Right lobe of liver (tissue), 6 donors: ENCODE results near the gene HES6. TPM values are rescaled to one million over a fixed set of nuclear protein-coding genes. Genes with fewer than 3 reads are reported as not detected.

ENCODE experiments used
- ATAC-seq, 4 donors: fragments of 200-7000 bp; cut with Tn5 transposase; one replicate each; pipeline ENCODE4 v1.9.1; 2020; ENCODE audit warnings: mild to moderate bottlenecking in 4 of 4, moderate library complexity in 4 of 4
- DNase-seq, 3 donors: peaks; one replicate each; pipeline ENCODE4 v3.0.0-alpha.2; 2020
- H3K27ac ChIP-seq, 3 donors: fragments of 200-600 bp; one replicate each; pipeline ENCODE4 v1.8.0; 2022
- H3K27me3 ChIP-seq, 2 donors: fragments of 200-600 bp; one replicate each; pipeline ENCODE4 v1.8.0; 2022
- H3K36me3 ChIP-seq, 4 donors: fragments of 200-600 bp; sonication (generic) in 1 of 4; one replicate each; pipeline versions ENCODE4 v1.5.1 to v1.8.0; 2017 to 2022; ENCODE audit warnings: control low read depth in 1 of 4
- H3K4me1 ChIP-seq, 4 donors: fragments of 200-600 bp; sonication (generic) in 1 of 4; one replicate each; pipeline versions ENCODE4 v1.5.1 to v1.8.0; 2017 to 2022; ENCODE audit warnings: control low read depth in 1 of 4
- H3K4me3 ChIP-seq, 3 donors: fragments of 200-600 bp; one replicate each; pipeline ENCODE4 v1.8.0; 2022
- H3K9me3 ChIP-seq, 4 donors: fragments of 200-600 bp; sonication (generic) in 1 of 4; one replicate each; pipeline versions ENCODE4 v1.5.1 to v1.8.0; 2017 to 2022; ENCODE audit warnings: control low read depth in 1 of 4
- POLR2A ChIP-seq: fragments of 450-650 bp; IDR thresholded peaks from one replicate; pipeline ENCODE4 v1.6.1; 2017; ENCODE audit warnings: antibody characterized with exemption, mild to moderate bottlenecking
- WGBS: methylation state at CpG from one replicate; pipeline ENCODE4 v1.1.6; 2018; ENCODE audit warnings: low coverage, low lambda C conversion rate; ENCODE audit not compliant: insufficient coverage; ENCODE audit errors: missing lambda C conversion rate; 5-methylcytosine and 5-hydroxymethylcytosine counted together
- intact Hi-C, 2 donors: fragments of 100-400 bp; cut with DNase I; formaldehyde crosslinking; loops; one replicate each; pipeline versions ENCODE4 v1.11.2 to v1.14.1; 2022
- total RNA-seq, 6 experiments: library from RNA; depleted of rRNA in 2 of 6; stranded (reverse); fragments of >200 nt in 2 of 6; fragmentation: NEBNext Ultra II Directional in 3 of 6; extraction: Animal tissue kit (Norgen Biotek cat#: 25700) in 3 of 6; gene quantifications; one replicate each; pipeline versions ENCODE4 v1.1.0 to v1.2.4, GENCODE V29; 2016 to 2023
- TF ChIP-seq, protein P1 (sequence below), 4 donors: fragments of 200-600 bp in 3 of 4; fragments of 450-650 bp in 1 of 4; IDR thresholded peaks; one replicate each; pipeline versions ENCODE4 v1.5.1 to v1.8.0; 2016 to 2022; ENCODE audit warnings: antibody characterized with exemption in 4 of 4, mild to moderate bottlenecking in 2 of 4
- donor health status: DM: no; HTN: yes; CAD: no.
- donor health status: DM: no; HTN: no; CAD: no.
- donor health status: DM: no; HTN: no; CAD: no.
- donor health status: DM: no; HTN: yes; CAD: no.
- donor health status: DM: no; HTN: yes; CAD: no.

HES6 gene
- total RNA-seq, 6 experiments from 2014 or later, result 1.7 to 8.3 (median 3.8) TPM

DNA sequence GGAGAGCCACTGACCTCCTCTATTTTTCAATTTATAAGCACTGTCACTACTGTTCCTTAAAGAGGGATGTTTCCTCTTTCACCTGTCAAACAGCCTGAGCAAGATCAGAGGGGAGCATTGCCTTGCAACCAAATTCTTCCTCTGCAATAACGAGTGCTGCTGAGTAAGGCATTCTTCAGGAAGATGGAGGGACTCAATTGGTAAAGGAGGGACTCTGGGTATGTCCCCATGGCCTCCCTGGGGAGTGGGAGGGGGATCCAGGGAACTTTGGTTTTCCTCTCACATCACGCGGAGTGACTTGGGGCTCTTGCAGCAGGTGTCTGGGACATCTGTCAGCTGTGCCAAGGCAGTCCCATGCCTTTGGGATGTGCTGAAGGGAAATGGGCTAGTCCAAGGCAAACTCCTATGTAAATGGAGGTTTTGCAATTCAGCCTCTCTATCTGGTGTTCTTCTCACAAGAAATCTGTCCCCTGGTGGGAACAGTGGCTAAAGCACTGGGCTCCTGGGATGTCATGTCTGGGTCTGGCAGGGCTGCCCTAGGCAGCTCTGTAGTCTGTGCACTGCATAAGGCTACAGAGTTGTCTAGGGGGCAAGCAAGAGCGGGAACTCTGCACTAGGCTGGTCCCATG, 14.4 kb upstream of the HES6 start:
- peak in 2 of 3 donors; percentile 5 to 32 for DNase-seq

DNA sequence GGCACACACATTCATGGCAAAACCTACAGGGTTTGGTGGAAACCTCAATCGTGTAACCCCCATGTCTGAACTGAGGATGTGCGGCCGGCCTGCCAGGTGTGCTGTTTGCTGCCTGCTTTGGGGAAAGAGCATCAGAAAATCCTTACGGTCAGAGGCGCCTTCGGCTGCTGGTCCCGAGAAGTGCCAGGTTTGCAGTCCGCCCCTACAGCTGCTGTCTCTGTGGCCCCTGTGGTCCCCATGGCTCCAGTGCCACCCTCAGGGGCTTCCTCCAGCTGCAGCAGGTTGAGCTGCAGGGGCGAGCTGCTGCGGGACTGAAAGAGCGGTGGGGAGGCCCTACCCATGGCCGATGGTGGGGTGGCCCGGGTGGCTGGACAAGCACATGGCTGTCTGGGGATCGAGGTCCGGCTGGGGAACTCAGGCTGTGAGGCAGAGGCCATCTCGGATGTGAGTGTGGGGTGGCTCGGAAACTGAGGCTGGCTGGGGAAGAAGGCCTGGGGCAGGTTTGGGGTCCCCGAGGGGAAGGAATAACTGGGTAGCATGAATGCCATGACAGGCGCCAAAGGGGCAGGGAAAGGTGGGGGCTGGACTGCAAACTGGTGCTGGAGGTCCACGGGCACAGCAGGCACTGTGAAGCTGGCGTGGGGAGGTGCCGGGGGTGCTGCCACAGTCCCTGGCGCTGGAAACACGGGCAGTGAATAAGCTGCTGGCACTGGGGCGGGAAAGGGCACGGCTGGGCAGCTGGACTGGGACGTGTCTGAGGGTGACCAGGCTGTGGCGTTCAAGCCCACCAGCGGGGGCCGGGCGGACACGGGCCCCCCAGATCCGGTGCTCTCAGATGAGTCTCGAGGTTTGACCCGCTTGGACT, 13.2 kb upstream of the HES6 start:
- no peak for TF ChIP-seq POLR2A
- TF ChIP-seq, protein P1, sequence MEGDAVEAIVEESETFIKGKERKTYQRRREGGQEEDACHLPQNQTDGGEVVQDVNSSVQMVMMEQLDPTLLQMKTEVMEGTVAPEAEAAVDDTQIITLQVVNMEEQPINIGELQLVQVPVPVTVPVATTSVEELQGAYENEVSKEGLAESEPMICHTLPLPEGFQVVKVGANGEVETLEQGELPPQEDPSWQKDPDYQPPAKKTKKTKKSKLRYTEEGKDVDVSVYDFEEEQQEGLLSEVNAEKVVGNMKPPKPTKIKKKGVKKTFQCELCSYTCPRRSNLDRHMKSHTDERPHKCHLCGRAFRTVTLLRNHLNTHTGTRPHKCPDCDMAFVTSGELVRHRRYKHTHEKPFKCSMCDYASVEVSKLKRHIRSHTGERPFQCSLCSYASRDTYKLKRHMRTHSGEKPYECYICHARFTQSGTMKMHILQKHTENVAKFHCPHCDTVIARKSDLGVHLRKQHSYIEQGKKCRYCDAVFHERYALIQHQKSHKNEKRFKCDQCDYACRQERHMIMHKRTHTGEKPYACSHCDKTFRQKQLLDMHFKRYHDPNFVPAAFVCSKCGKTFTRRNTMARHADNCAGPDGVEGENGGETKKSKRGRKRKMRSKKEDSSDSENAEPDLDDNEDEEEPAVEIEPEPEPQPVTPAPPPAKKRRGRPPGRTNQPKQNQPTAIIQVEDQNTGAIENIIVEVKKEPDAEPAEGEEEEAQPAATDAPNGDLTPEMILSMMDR (IDR thresholded peaks at IDR 0.05), result no peak
- 97% methylated on average over 6 of the region's 35 CpGs for WGBS
- no peak overlapping the region for H3K27ac ChIP-seq
- peaks cover 0 to 7% (median 0%) of the 10 kb centered on the region in 4 donors for H3K4me1 ChIP-seq
- H3K36me3 ChIP-seq, result peaks cover 0 to 52% (median 20%) of the 10 kb centered on the region in 4 donors
- intact Hi-C loops, result loop anchor here (5.0 kb wide), 2 partner anchors 84 to 94 kb away; no protein-coding TSS in a partner anchor
- H3K9me3 ChIP-seq, result no peaks in the 10 kb centered on the region
- ATAC-seq (no peak), DNase-seq (no peak)
- H3K27me3 ChIP-seq, result no peaks in the 10 kb centered on the region
- H3K4me3 ChIP-seq, result no peak overlapping the region

More for the DNA sequence above, 14.4 kb upstream of the HES6 start:
- Histone ChIP-seq H3K27me3 (no peaks in the 10 kb centered on the region), H3K4me3 (no peak overlapping the region), H3K36me3 (peaks cover 0 to 51% (median 22%) of the 10 kb centered on the region in 4 donors), H3K27ac (no peak overlapping the region), H3K4me1 (peaks cover 0 to 7% (median 0%) of the 10 kb centered on the region in 4 donors), H3K9me3 (no peaks in the 10 kb centered on the region)
- intact Hi-C loops, result loop anchor here (5.0 kb wide), 2 partner anchors 83 to 93 kb away; no protein-coding TSS in a partner anchor
- no peak for ATAC-seq
- no peak for TF ChIP-seq POLR2A
- TF ChIP-seq, protein P1 (IDR thresholded peaks at IDR 0.05), result no peak
- 61% methylated on average over 2 of the region's 4 CpGs for WGBS

DNA sequence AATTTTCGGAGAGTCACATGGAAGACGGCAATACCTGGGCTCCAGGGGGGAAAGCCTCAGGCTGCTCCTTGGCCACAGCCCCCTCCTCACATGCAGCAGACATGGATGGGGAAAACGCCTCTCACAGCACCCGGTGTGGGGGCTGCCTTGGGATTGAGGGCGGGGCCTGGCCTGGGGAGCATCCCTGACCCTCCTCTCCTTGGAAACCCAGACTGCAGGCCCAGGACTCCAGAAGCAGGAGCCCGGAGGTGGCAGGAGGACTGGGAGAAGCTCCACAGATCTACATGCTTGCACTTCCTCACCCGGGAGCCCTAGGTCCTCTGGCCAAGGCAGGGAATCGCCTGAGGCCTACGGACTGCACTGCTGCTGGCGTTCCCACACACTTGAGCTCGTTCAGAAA, 12.1 kb upstream of the HES6 start:
- no peaks in the 10 kb centered on the region for H3K27me3 ChIP-seq
- peaks cover 0 to 51% (median 19%) of the 10 kb centered on the region in 4 donors for H3K36me3 ChIP-seq
- DNase-seq, result no peak
- 70% methylated on average over 2 of the region's 11 CpGs for WGBS
- TF ChIP-seq, protein P1 (IDR thresholded peaks at IDR 0.05), result no peak
- no peak for TF ChIP-seq POLR2A
- intact Hi-C loops, result loop anchor here (5.0 kb wide), 2 partner anchors 85 to 95 kb away; no protein-coding TSS in a partner anchor
- H3K9me3 ChIP-seq, result no peaks in the 10 kb centered on the region
- no peak for ATAC-seq
- H3K4me1 ChIP-seq, result peaks cover 0 to 2% (median 0%) of the 10 kb centered on the region in 4 donors
- no peak overlapping the region for H3K27ac ChIP-seq
- no peak overlapping the region for H3K4me3 ChIP-seq

DNA sequence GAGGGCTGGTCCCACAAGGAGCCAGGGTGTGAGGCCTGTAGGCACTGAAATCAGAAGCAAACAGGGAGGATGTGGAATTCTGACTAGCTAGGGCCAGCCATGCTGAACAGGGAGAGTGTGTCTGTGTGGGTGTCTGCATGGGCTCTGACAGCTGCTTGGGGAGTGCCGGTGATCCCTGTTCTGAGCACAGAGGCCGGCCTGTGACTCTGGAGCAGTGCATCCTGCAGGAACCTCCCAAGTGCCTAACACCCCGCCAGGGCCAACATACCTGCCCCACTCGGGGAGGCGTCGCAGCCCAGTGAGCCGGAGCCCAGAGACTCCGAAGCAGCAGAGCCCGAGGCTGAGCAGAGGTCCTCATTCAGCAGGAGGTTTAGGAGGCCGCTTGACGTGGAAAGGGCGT, 11.5 kb upstream of the HES6 start:
- Histone ChIP-seq H3K9me3 (no peaks in the 10 kb centered on the region), H3K27me3 (no peaks in the 10 kb centered on the region), H3K27ac (no peak overlapping the region), H3K4me1 (no peaks in the 10 kb centered on the region), H3K36me3 (peaks cover 0 to 51% (median 19%) of the 10 kb centered on the region in 4 donors), H3K4me3 (no peak overlapping the region)
- WGBS, result no CpG with 5 or more reads among the region's 12 CpGs
- TF ChIP-seq POLR2A, result no peak
- TF ChIP-seq, protein P1 (IDR thresholded peaks at IDR 0.05), result no peak
- ATAC-seq, result no peak
- intact Hi-C loops, result loop anchor here (5.0 kb wide), 2 partner anchors 86 to 96 kb away; no protein-coding TSS in a partner anchor
- peak in 1 of 3 donors; percentile 12 for DNase-seq
